ENCODE data around the gene COL21A1. TPM values are rescaled to one million over a fixed set of nuclear protein-coding genes. Genes with fewer than 3 reads are reported as not detected.

COL21A1 gene
- total RNA-seq, 4 donors from 2014 or later = 8.3 to 22.2 (median 9.0) TPM

DNA sequence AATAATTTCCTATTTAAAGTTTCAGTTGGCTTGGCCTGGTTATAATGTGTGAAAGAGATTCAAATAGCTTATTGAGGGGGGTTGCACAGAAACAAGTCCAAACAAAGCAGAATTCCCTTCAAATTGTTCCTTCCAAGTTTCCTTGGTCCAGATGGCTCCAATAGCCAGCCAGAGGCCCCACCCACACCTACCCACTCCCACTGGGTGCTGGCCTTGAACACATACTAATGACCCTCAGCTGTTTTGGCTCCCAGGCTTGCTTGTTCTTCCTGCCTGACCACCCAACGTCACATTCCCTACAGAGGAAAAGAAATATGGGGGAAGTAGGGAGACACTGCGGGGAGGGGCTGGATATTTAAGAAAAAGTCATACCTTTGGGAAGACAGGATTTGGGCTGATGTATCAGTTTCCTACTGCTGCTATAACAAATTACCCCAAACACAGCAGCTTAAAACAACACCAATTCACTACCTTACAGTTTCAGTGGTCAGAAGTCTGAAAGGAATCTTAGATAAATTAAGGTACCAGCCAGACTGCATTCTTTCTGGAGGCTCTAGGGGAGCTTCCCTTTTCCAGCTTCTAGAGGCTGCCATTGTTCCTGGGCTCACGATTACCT, 95.7 kb downstream of the COL21A1 start:
- peaks cover 0 to 12% (median 10%) of the 10 kb centered on the region in 4 donors for H3K9me3 ChIP-seq

DNA sequence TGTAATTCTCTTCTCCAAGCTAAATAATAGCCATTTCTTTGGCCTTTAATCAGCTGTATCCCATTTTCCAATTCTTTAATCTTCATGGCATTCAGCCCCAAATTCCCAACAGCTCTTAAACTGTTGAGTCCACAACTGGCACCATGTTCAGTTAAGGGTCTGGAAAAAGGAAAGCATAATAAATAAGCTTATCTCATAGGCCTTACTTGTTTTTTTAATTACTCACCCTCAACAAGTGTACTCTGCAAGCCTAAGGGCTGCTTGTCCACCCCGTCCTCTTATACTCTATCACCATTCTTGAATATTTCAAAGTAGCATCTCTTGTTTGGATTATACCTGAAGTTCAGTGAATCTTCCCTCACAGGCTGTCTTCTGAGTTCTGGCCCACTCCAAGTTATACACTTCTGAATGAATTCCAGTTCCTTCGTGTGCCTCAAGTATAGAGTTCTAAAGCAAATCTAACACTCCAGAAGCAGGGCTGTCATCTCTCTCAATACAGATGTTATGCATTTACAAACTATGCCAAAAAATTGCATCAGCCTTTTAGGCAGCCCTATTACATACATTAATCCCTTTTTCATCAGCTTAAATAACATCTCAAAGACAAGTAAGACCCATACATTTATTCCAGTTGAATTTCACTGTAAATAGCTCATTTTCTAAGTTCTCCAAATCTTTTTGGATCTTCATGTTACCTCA, 98.7 kb downstream of the COL21A1 start:
- no peak for DNase-seq (ENCODE audit: extremely low spot score)
- Histone ChIP-seq H3K27ac (replicated peaks in 1 of 4) (no peak overlapping the region), H3K36me3 (no peaks in the 10 kb centered on the region), H3K27me3 (no peaks in the 10 kb centered on the region), H3K9me3 (peaks cover 0 to 1% (median 0%) of the 10 kb centered on the region in 4 donors), H3K4me1 (peaks cover 0 to 39% (median 27%) of the 10 kb centered on the region in 4 donors), H3K4me3 (no peak overlapping the region)
- WGBS = 82% methylated on average over 2 of the region's 2 CpGs
- TF ChIP-seq, protein P1, sequence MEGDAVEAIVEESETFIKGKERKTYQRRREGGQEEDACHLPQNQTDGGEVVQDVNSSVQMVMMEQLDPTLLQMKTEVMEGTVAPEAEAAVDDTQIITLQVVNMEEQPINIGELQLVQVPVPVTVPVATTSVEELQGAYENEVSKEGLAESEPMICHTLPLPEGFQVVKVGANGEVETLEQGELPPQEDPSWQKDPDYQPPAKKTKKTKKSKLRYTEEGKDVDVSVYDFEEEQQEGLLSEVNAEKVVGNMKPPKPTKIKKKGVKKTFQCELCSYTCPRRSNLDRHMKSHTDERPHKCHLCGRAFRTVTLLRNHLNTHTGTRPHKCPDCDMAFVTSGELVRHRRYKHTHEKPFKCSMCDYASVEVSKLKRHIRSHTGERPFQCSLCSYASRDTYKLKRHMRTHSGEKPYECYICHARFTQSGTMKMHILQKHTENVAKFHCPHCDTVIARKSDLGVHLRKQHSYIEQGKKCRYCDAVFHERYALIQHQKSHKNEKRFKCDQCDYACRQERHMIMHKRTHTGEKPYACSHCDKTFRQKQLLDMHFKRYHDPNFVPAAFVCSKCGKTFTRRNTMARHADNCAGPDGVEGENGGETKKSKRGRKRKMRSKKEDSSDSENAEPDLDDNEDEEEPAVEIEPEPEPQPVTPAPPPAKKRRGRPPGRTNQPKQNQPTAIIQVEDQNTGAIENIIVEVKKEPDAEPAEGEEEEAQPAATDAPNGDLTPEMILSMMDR (IDR thresholded peaks at IDR 0.05) = no peak
- TF ChIP-seq EP300 (IDR thresholded peaks at IDR 0.05) = no peak
- TF ChIP-seq POLR2AphosphoS5 (IDR thresholded peaks at IDR 0.05) = no peak
- TF ChIP-seq POLR2A (IDR thresholded peaks at IDR 0.05; ENCODE audit: low read depth) = no peak
- intact Hi-C loops (cut with DNase I) = no loop called here

More for the DNA sequence above, 95.7 kb downstream of the COL21A1 start:
- WGBS = 71% methylated on average over 3 of the region's 3 CpGs
- Histone ChIP-seq H3K4me3 (no peak overlapping the region), H3K27ac (replicated peaks in 1 of 4) (no peak overlapping the region), H3K36me3 (peaks cover 0 to 14% (median 3%) of the 10 kb centered on the region in 4 donors), H3K27me3 (no peaks in the 10 kb centered on the region), H3K4me1 (peaks cover 0 to 19% (median 14%) of the 10 kb centered on the region in 4 donors)
- intact Hi-C loops (cut with DNase I) = no loop called here
- TF ChIP-seq POLR2A (IDR thresholded peaks at IDR 0.05; ENCODE audit: low read depth) (no peak), EP300 (IDR thresholded peaks at IDR 0.05) (no peak), POLR2AphosphoS5 (IDR thresholded peaks at IDR 0.05) (no peak)
- TF ChIP-seq, protein P1 (IDR thresholded peaks at IDR 0.05) = no peak
- no peak for DNase-seq (ENCODE audit: extremely low spot score)

DNA sequence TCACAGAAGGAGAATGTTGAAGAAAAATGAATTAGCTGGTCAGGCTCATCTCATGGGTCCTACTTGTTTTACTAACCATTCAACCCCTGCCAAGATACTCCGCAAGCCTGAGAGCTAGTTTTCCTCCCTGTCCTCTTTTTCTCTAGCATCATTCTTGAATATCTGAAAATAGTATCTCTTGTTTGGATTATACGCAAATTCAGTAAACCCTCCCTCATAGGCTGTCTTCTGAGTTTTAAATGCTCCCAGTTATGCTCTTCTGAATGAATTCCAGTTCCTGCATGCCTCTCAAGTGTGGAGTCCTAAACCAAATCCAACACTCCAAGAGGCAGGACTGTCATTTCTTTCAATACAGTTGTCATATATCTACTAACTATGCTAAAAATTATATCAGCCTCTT, 99.6 kb downstream of the COL21A1 start:
- Histone ChIP-seq H3K9me3 (no peaks in the 10 kb centered on the region), H3K4me3 (no peak overlapping the region), H3K4me1 (peaks cover 0 to 39% (median 27%) of the 10 kb centered on the region in 4 donors), H3K27me3 (no peaks in the 10 kb centered on the region), H3K27ac (replicated peaks in 1 of 4) (peak overlapping the region in 1 of 4 donors; percentile 6), H3K36me3 (no peaks in the 10 kb centered on the region)
- TF ChIP-seq EP300 (IDR thresholded peaks at IDR 0.05) = no peak
- TF ChIP-seq, protein P1 (IDR thresholded peaks at IDR 0.05) = no peak
- no peak for TF ChIP-seq POLR2AphosphoS5 (IDR thresholded peaks at IDR 0.05)
- no peak for TF ChIP-seq POLR2A (IDR thresholded peaks at IDR 0.05; ENCODE audit: low read depth)
- no peak for DNase-seq (ENCODE audit: extremely low spot score)
- intact Hi-C loops (cut with DNase I) = no loop called here
- 59% methylated on average over 2 of the region's 2 CpGs for WGBS

DNA sequence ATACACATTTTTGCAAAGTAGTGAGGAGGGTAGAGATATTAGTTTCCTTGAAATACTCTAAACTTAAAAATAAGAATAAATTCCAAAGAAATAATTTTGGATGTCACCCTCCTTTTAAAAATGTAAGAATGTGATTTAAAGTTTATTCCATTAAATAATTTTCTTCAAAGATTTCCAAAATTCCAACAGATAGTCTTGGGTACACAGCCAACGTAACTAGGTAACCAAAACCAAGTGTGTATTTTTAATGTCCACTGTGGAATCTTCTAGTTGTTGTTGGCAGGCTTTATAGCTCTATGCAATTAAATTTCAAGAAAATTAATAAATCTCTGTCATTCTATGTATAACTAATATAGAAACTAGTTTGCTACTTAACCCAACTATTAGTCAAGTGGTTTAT, 101.3 kb downstream of the COL21A1 start:
- WGBS = 37% methylated on average over 1 of the region's 1 CpG
- Histone ChIP-seq H3K27ac (replicated peaks in 1 of 4) (no peak overlapping the region), H3K36me3 (peaks cover 0 to 7% (median 0%) of the 10 kb centered on the region in 4 donors), H3K9me3 (no peaks in the 10 kb centered on the region), H3K27me3 (no peaks in the 10 kb centered on the region), H3K4me1 (peaks cover 0 to 39% (median 27%) of the 10 kb centered on the region in 4 donors), H3K4me3 (no peak overlapping the region)
- intact Hi-C loops (cut with DNase I) = no loop called here
- no peak for DNase-seq (ENCODE audit: extremely low spot score)
- TF ChIP-seq POLR2AphosphoS5 (IDR thresholded peaks at IDR 0.05) (no peak), POLR2A (IDR thresholded peaks at IDR 0.05; ENCODE audit: low read depth) (no peak), EP300 (IDR thresholded peaks at IDR 0.05) (no peak)
- TF ChIP-seq, protein P1 (IDR thresholded peaks at IDR 0.05) = no peak

Data from esophagus muscularis mucosa (tissue), 4 donors.